AG04450 (cell line): ENCODE results near the gene MSRB2. TPM values are rescaled to one million over a fixed set of nuclear protein-coding genes. Genes with fewer than 3 reads are reported as not detected.

Experiments
- CTCF ChIA-PET: fragments of 300-600, 350-600 bp; formaldehyde crosslinking; extraction: SDS; loops from one replicate; lab custom pipeline; 2022; ENCODE audit warnings: antibody characterized with exemption, inconsistent platforms; lab: Charles Lee
- POLR2A ChIA-PET: fragments of 350-600 bp; formaldehyde crosslinking; extraction: SDS; loops from one replicate; lab custom pipeline; 2021; ENCODE audit warnings: antibody characterized with exemption, inconsistent platforms; lab: Yijun Ruan, JAX
- DNase-seq: peaks from one replicate; pipeline ENCODE4 v3.0.0-alpha.2; 2011; ENCODE audit warnings: low read depth, low spot score
- H3K27ac ChIP-seq: one replicate; pipeline ENCODE4 v1.5.1; 2012; ENCODE audit warnings: low read depth, low read length, control low read depth
- H3K27me3 ChIP-seq: one replicate; pipeline ENCODE4 v1.6.0; 2012; ENCODE audit warnings: low read length; ENCODE audit not compliant: control insufficient read depth, insufficient read depth
- H3K4me3 ChIP-seq: 2 replicates; pipeline ENCODE4 v1.5.1; 2011; ENCODE audit warnings: mild to moderate bottlenecking, low read depth, low read length, control low read depth
- H3K9me3 ChIP-seq: 2 replicates; pipeline ENCODE4 v1.5.1; 2012; ENCODE audit warnings: low read length; ENCODE audit not compliant: control insufficient read depth, insufficient read depth
- polyA plus RNA-seq: library from polyadenylated mRNA; depleted of rRNA; stranded (reverse); fragments of >200 nt; gene quantifications from 2 replicates; pipeline ENCODE4 v1.2.3, GENCODE V29; 2011
- TF ChIP-seq, protein P1 (sequence below): IDR thresholded peaks from 2 replicates; pipeline ENCODE4 v1.5.1; 2011; ENCODE audit warnings: low read depth, low read length, control low read depth, inconsistent platforms

MSRB2 gene
- polyA plus RNA-seq, 1 experiment, result 63.0 TPM

DNA sequence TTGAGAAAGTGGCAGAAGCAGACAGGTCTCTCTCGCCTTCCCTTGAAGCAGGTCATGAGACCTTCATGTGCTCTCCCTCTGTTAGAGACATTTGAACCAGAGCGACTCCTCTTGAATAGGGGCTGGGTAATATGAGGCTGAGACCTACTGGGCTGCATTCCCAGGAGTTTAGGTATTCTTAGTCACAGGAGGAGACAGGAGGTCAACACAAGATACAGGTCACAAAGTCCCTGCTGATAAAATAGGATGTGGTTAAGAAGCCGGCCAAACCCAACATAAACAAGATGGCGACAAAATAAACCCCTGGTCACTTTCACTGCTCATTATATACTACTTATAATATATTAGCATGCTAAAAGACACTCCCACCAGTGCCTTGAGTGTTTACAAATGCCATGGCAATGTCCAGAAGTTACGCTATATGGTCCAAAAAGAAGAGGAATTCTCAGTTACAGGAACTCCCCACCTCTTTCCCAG, 43.5 kb upstream of the MSRB2 start:
- H3K4me3 ChIP-seq, result no peak overlapping the region
- POLR2A ChIA-PET, result no interaction called here
- no peak overlapping the region for H3K27ac ChIP-seq

DNA sequence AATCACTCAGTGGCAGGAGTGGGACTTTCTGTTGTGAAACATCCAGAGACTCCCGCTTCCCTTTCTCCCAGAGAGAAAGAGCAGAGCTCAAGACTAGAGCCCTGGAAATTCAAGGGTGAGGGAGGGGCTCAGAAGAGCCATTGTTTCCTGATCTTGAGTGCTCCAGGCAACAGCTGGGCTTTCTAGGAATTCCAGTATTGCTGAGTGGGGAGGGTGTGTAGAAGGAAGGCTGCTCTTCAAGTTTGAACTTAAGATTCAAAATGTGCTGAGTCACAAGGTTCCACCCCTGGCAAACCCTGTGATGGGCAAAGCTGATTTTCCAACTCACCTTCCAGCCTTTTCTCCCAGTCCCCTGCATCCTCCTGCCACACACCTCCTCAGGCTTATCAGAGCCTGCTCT, 42.3 kb upstream of the MSRB2 start:
- Histone ChIP-seq H3K9me3 (no peaks in the 10 kb centered on the region), H3K27ac (no peak overlapping the region), H3K4me3 (no peak overlapping the region), H3K27me3 (no peaks in the 10 kb centered on the region)
- TF ChIP-seq, protein P1, sequence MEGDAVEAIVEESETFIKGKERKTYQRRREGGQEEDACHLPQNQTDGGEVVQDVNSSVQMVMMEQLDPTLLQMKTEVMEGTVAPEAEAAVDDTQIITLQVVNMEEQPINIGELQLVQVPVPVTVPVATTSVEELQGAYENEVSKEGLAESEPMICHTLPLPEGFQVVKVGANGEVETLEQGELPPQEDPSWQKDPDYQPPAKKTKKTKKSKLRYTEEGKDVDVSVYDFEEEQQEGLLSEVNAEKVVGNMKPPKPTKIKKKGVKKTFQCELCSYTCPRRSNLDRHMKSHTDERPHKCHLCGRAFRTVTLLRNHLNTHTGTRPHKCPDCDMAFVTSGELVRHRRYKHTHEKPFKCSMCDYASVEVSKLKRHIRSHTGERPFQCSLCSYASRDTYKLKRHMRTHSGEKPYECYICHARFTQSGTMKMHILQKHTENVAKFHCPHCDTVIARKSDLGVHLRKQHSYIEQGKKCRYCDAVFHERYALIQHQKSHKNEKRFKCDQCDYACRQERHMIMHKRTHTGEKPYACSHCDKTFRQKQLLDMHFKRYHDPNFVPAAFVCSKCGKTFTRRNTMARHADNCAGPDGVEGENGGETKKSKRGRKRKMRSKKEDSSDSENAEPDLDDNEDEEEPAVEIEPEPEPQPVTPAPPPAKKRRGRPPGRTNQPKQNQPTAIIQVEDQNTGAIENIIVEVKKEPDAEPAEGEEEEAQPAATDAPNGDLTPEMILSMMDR, result no peak
- ChIA-PET POLR2A (no interaction called here), CTCF (no interaction called here)
- no peak for DNase-seq

More for the DNA sequence above, 43.5 kb upstream of the MSRB2 start:
- TF ChIP-seq, protein P1, result no peak
- Histone ChIP-seq H3K9me3 (no peaks in the 10 kb centered on the region), H3K27me3 (peaks cover 4% of the 10 kb centered on the region)
- DNase-seq, result no peak
- CTCF ChIA-PET, result no interaction called here

DNA sequence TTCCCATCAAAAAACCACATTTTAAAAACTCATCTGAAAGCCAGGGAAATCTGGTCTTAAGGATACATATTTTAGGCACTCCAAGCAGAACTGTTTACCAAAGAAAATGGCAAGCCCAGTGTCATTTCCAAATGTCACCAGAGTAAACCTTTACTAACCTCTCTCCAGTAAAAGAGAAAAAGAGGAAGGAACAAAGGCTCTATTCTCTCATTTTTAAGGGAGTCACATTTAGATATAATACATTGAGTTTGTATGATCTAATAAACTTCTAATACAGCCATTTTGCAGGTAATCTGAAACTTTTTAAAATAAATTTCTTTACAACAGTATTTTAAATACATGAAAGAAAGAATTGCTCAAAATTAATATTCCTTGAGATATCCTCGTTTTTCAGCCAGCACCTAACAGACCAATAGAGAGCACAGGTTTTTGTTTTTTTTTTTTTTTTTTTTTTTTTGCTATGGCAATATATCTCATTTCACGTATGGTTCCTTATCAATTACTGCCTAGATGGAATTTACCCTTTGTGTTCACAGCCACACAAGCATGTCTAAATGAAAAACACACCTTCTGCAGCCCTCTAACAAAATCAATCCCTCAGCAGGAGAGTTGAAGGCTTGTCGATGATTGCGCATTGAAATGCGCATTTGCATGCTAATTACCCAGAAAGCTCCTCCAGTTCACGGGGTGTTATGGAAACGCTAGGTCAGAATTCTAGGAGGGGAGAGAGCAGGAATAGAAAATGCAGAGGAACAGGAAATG, 39.8 kb upstream of the MSRB2 start:
- no peak for DNase-seq
- no peaks in the 10 kb centered on the region for H3K27me3 ChIP-seq
- ChIA-PET CTCF (no interaction called here), POLR2A (no interaction called here)
- H3K4me3 ChIP-seq, result no peak overlapping the region
- no peaks in the 10 kb centered on the region for H3K9me3 ChIP-seq
- TF ChIP-seq, protein P1, result no peak
- no peak overlapping the region for H3K27ac ChIP-seq

DNA sequence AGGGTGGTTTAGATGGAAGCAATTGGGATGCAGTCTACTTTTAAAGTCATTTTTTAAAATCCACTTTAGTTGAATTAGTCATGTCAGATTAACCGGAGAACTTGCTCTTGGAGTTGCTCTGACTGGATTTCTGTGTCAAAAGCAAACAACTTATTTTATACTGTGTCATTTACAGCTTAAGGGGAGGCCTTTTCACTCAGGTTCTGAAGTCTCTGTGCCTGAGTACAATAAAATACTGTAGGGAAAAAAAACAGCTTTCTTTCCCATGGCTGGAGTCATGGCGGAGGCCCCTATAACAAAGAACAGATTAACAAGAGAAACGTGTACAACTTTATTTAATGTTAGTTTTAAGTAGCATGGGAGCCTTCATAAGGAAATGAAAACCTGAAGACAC, 39.2 kb upstream of the MSRB2 start:
- DNase-seq, result no peak
- ChIA-PET CTCF (no interaction called here), POLR2A (no interaction called here)
- Histone ChIP-seq H3K27me3 (no peaks in the 10 kb centered on the region), H3K27ac (no peak overlapping the region), H3K4me3 (no peak overlapping the region), H3K9me3 (no peaks in the 10 kb centered on the region)
- TF ChIP-seq, protein P1, result no peak

DNA sequence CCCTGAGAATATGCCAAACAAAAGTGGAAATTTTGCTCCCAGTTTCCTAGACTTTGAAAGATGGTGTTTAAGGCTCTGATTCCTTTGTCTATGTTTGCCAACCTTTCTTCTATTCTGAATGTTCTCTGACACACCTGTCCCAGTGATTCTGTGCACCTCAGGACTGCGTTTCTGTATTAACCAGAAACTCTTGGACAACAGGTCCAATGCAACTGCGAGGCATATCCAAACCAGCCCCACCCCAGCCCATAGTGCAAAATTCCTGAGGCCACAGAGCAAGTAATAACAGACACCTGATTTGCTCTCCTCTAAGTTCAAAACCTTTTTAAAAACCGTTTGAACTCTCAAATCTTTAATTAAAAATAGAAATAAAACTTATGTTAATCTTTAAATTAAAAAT, 37.0 kb upstream of the MSRB2 start:
- Histone ChIP-seq H3K9me3 (no peaks in the 10 kb centered on the region), H3K27ac (no peak overlapping the region), H3K4me3 (no peak overlapping the region), H3K27me3 (no peaks in the 10 kb centered on the region)
- CTCF ChIA-PET, result no interaction called here
- TF ChIP-seq, protein P1, result no peak
- no peak for DNase-seq
- POLR2A ChIA-PET, result no interaction called here
